Measurements from ENCODE around the gene SLC12A6.
A peak's percentile ranks its signal among the peaks of the same experiment; 100 is the strongest.

Gene SLC12A6

GRCh38 chr15:34275721-34276120 is 61.9 kb downstream of the SLC12A6 start:
- Histone ChIP-seq H3K36me3 (peaks cover 14% of the 10 kb centered on the region), H3K27me3 (no peaks in the 10 kb centered on the region), H3K4me3 (ENCODE audit: low read depth in 1 of 2, low read length in 1 of 2) (no peak overlapping the region), H3K4me1 (ENCODE audit: control insufficient read depth in 1 of 2, insufficient read depth in 1 of 2, low read depth in 1 of 2, low read length in 1 of 2) (no peaks in the 10 kb centered on the region), H3K9me3 (no peaks in the 10 kb centered on the region), H3K27ac (no peak overlapping the region)
- TF ChIP-seq, protein P1, sequence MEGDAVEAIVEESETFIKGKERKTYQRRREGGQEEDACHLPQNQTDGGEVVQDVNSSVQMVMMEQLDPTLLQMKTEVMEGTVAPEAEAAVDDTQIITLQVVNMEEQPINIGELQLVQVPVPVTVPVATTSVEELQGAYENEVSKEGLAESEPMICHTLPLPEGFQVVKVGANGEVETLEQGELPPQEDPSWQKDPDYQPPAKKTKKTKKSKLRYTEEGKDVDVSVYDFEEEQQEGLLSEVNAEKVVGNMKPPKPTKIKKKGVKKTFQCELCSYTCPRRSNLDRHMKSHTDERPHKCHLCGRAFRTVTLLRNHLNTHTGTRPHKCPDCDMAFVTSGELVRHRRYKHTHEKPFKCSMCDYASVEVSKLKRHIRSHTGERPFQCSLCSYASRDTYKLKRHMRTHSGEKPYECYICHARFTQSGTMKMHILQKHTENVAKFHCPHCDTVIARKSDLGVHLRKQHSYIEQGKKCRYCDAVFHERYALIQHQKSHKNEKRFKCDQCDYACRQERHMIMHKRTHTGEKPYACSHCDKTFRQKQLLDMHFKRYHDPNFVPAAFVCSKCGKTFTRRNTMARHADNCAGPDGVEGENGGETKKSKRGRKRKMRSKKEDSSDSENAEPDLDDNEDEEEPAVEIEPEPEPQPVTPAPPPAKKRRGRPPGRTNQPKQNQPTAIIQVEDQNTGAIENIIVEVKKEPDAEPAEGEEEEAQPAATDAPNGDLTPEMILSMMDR (IDR thresholded peaks at IDR 0.05): no peak

DNA sequence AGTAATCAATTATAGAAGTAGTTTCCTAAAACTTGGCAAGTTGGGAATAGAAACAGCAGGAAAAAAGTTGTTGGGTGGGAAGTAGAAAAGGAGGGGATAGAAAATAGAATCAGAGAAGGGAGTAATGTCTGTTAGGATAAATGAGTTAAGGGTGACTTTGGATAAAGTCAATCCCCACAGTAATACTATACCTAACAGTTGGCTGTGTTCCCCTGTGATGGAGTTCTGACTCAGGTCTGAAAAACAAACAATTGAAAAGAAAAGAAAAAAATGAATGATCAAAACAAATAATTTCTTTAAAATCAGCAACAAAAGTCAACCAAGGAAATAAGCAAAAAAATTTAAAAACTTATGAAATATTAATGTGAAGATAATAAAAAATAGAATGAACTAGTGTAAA is 62.4 kb downstream of the SLC12A6 start:
- Histone ChIP-seq H3K9me3 (no peaks in the 10 kb centered on the region), H3K27me3 (no peaks in the 10 kb centered on the region), H3K4me1 (ENCODE audit: control insufficient read depth in 1 of 2, insufficient read depth in 1 of 2, low read depth in 1 of 2, low read length in 1 of 2) (no peaks in the 10 kb centered on the region), H3K4me3 (ENCODE audit: low read depth in 1 of 2, low read length in 1 of 2) (no peak overlapping the region), H3K36me3 (peaks cover 18% of the 10 kb centered on the region), H3K27ac (no peak overlapping the region)
- TF ChIP-seq, protein P1 (IDR thresholded peaks at IDR 0.05): no peak

- Histone ChIP-seq H3K4me1 (ENCODE audit: control insufficient read depth in 1 of 2, insufficient read depth in 1 of 2, low read depth in 1 of 2, low read length in 1 of 2) (no peaks in the 10 kb centered on the region), H3K27me3 (no peaks in the 10 kb centered on the region), H3K9me3 (no peaks in the 10 kb centered on the region), H3K4me3 (ENCODE audit: low read depth in 1 of 2, low read length in 1 of 2) (no peak overlapping the region), H3K27ac (peak overlapping the region; percentile 9), H3K36me3 (peaks cover 27% of the 10 kb centered on the region)
- TF ChIP-seq, protein P1 (IDR thresholded peaks at IDR 0.05): no peak
These were observed 66.1 kb downstream of the SLC12A6 start for GRCh38 chr15:34271493-34271892.

- H3K27me3 ChIP-seq: no peaks in the 10 kb centered on the region
- H3K9me3 ChIP-seq: no peaks in the 10 kb centered on the region
- peaks cover 22% of the 10 kb centered on the region for H3K36me3 ChIP-seq
- no peak overlapping the region for H3K4me3 ChIP-seq (ENCODE audit: low read depth in 1 of 2, low read length in 1 of 2)
- no peaks in the 10 kb centered on the region for H3K4me1 ChIP-seq (ENCODE audit: control insufficient read depth in 1 of 2, insufficient read depth in 1 of 2, low read depth in 1 of 2, low read length in 1 of 2)
- TF ChIP-seq, protein P1 (IDR thresholded peaks at IDR 0.05): no peak
- no peak overlapping the region for H3K27ac ChIP-seq
These were observed 70.8 kb downstream of the SLC12A6 start for GRCh38 chr15:34266751-34267150.

DNA sequence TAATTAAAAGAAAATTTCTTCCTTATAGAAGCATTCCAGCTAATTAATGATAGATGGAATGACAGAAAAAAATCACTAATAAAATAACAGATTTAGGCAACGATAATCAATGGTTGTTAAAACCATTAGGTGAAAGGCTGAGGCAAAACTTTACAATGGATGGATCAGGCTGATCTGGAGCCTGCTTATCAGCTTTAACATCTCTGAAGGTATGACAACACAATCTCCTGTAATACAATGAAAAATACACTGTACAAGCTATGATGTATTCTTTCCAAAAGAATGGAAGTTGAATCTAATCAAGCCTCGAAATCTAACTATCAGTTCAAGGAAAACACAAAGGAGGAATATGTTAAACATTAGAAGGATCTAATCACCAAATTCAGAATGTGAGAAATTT is 73.5 kb downstream of the SLC12A6 start:
- peak overlapping the region; percentile 6 for H3K27ac ChIP-seq
- TF ChIP-seq, protein P1 (IDR thresholded peaks at IDR 0.05): no peak

DNA sequence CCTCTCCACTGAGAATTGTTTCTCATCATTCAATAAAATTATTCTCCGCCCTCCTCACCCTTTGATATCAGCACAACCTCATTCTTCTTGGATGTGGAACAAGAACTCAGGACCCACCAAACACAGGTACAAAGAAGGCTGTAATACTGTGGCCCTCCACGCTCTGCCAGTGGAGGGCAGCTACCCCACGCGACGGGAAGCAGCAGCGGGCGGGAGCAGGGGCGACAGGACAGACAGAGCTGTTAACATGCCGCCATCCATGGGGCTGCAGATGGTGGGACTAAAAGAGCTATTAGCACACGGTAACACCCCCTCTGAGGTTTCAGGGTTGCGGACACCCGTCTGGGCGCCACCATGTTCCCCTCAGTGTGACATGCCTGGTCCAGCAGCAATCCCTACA is 75.2 kb downstream of the SLC12A6 start:
- Histone ChIP-seq H3K27me3 (no peaks in the 10 kb centered on the region), H3K27ac (no peak overlapping the region), H3K4me1 (ENCODE audit: control insufficient read depth in 1 of 2, insufficient read depth in 1 of 2, low read depth in 1 of 2, low read length in 1 of 2) (no peaks in the 10 kb centered on the region), H3K36me3 (peaks cover 43% of the 10 kb centered on the region), H3K9me3 (no peaks in the 10 kb centered on the region), H3K4me3 (ENCODE audit: low read depth in 1 of 2, low read length in 1 of 2) (no peak overlapping the region)
- TF ChIP-seq, protein P1 (IDR thresholded peaks at IDR 0.05): no peak

More for the DNA sequence above, 73.5 kb downstream of the SLC12A6 start:
- Histone ChIP-seq H3K4me1 (ENCODE audit: control insufficient read depth in 1 of 2, insufficient read depth in 1 of 2, low read depth in 1 of 2, low read length in 1 of 2) (no peaks in the 10 kb centered on the region), H3K27me3 (no peaks in the 10 kb centered on the region), H3K36me3 (peaks cover 31% of the 10 kb centered on the region), H3K4me3 (ENCODE audit: low read depth in 1 of 2, low read length in 1 of 2) (no peak overlapping the region), H3K9me3 (no peaks in the 10 kb centered on the region)
